Kidney (tissue), 14 donors: ENCODE results near the gene VCL. TPM values are rescaled to one million over a fixed set of nuclear protein-coding genes. Genes with fewer than 3 reads are reported as not detected.
"Not testable (repeated sequence)": the region's sequence is repeated elsewhere in the genome, so short reads cannot be mapped to it uniquely, and the experiment has no call there.

Experiments used
- DNase-seq, 5 donors: peaks; one replicate each; pipeline ENCODE4 v3.0.0-alpha.2; 2013 to 2020
- FAIRE-seq: peaks from 2 replicates; lab custom pipeline; 2012; peaks lifted over from hg19 to GRCh38; lab: Jason Lieb, UNC
- H3K27ac ChIP-seq, 2 donors: one replicate each; pipeline ENCODE4 v1.7.0; 2013; ENCODE audit warnings: low read depth in 2 of 2, low read length in 2 of 2, inconsistent platforms in 1 of 2
- H3K27me3 ChIP-seq: one replicate; pipeline ENCODE4 v1.7.1; 2013; ENCODE audit warnings: low read length, inconsistent platforms; ENCODE audit not compliant: control insufficient read depth, insufficient read depth
- H3K36me3 ChIP-seq, 3 donors: one replicate each; pipeline versions ENCODE4 v1.7.0 to v1.7.1; 2013; ENCODE audit warnings: low read length in 3 of 3, control low read depth in 1 of 3, inconsistent platforms in 1 of 3; ENCODE audit not compliant: insufficient read depth in 3 of 3, control insufficient read depth in 2 of 3
- H3K4me1 ChIP-seq, 3 donors: one replicate each; pipeline versions ENCODE4 v1.7.0 to v1.7.1; 2013; ENCODE audit warnings: low read length in 3 of 3, inconsistent platforms in 1 of 3, low read depth in 1 of 3; ENCODE audit not compliant: control insufficient read depth in 2 of 3, insufficient read depth in 2 of 3
- H3K4me3 ChIP-seq, 3 donors: one replicate each; pipeline versions ENCODE4 v1.7.0 to v1.8.1; 2013; ENCODE audit warnings: low read length in 3 of 3, control low read depth in 1 of 3, inconsistent platforms in 1 of 3
- H3K9ac ChIP-seq, 3 donors: one replicate each; pipeline versions ENCODE4 v1.7.0 to v1.7.1; 2013; ENCODE audit warnings: low read length in 3 of 3, control low read depth in 1 of 3, inconsistent platforms in 1 of 3
- H3K9me3 ChIP-seq, 3 donors: one replicate each; pipeline versions ENCODE4 v1.7.0 to v1.7.1; 2013; ENCODE audit warnings: low read length in 3 of 3, control low read depth in 1 of 3, inconsistent platforms in 1 of 3; ENCODE audit not compliant: control insufficient read depth in 2 of 3, insufficient read depth in 1 of 3
- intact Hi-C: fragments of 100-400 bp; cut with DNase I; formaldehyde crosslinking; loops from one replicate; pipeline ENCODE4 v1.11.1; 2022
- polyA plus RNA-seq: library from polyadenylated mRNA; stranded (reverse); fragments of 350-450 nt; fragmentation: Illumina TruSeq; extraction: RNeasy Lipid Tissue Mini Kit (QIAGEN cat#74804); gene quantifications from one replicate; pipeline ENCODE4 v1.2.3, GENCODE V29; 2014; ENCODE audit warnings: low read depth, low replicate concordance; ENCODE audit not compliant: insufficient read depth
- total RNA-seq: library from RNA; stranded (reverse); fragmentation: NEBNext Ultra II Directional; extraction: Animal tissue kit (Norgen Biotek cat#: 25700); gene quantifications from one replicate; pipeline ENCODE4 v1.2.1, GENCODE V29; 2021
- TF ChIP-seq, protein P1 (sequence below): IDR thresholded peaks from 3 replicates; pipeline ENCODE4 v1.5.1; 2012; ENCODE audit warnings: mild to moderate bottlenecking, moderate library complexity, borderline replicate concordance; ENCODE audit not compliant: insufficient read depth; ENCODE audit errors: extremely low read depth
- donor health status: control.
- donor health status: control.
- donor health status: control.
- donor health status: control.
- donor health status: control.
- donor health status: DM: yes; HTN: yes; CAD: no.
- donor health status: Normal renal cell carcinoma (clear cell type).

The VCL gene
- total and polyA plus RNA-seq, 2 donors from 2014 or later: 23.8 to 167 TPM

- TF ChIP-seq, protein P1, sequence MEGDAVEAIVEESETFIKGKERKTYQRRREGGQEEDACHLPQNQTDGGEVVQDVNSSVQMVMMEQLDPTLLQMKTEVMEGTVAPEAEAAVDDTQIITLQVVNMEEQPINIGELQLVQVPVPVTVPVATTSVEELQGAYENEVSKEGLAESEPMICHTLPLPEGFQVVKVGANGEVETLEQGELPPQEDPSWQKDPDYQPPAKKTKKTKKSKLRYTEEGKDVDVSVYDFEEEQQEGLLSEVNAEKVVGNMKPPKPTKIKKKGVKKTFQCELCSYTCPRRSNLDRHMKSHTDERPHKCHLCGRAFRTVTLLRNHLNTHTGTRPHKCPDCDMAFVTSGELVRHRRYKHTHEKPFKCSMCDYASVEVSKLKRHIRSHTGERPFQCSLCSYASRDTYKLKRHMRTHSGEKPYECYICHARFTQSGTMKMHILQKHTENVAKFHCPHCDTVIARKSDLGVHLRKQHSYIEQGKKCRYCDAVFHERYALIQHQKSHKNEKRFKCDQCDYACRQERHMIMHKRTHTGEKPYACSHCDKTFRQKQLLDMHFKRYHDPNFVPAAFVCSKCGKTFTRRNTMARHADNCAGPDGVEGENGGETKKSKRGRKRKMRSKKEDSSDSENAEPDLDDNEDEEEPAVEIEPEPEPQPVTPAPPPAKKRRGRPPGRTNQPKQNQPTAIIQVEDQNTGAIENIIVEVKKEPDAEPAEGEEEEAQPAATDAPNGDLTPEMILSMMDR: peak; percentile 15
- Histone ChIP-seq H3K9me3 (peaks cover 0 to 5% (median 0%) of the 10 kb centered on the region in 3 donors), H3K4me3 (no peak overlapping the region), H3K27ac (no peak overlapping the region), H3K9ac (no peak overlapping the region), H3K27me3 (no peaks in the 10 kb centered on the region), H3K4me1 (peaks cover 0 to 4% (median 3%) of the 10 kb centered on the region in 3 donors), H3K36me3 (peaks cover 0 to 1% (median 0%) of the 10 kb centered on the region in 3 donors)
- intact Hi-C loops: no loop called here
- DNase-seq: peak in 3 of 5 donors; percentile 23 to 64 (median 45)
- FAIRE-seq: no peak
Measured at GRCh38 chr10:74058658-74059057, 60.7 kb downstream of the VCL start.

- peak in 1 of 5 donors; percentile 37 for DNase-seq
- H3K27me3 ChIP-seq: no peaks in the 10 kb centered on the region
- peaks cover 0 to 5% (median 0%) of the 10 kb centered on the region in 3 donors for H3K9me3 ChIP-seq
- no peak overlapping the region for H3K27ac ChIP-seq
- H3K36me3 ChIP-seq: peaks cover 0 to 3% (median 0%) of the 10 kb centered on the region in 3 donors
- H3K9ac ChIP-seq: no peak overlapping the region
- H3K4me3 ChIP-seq: no peak overlapping the region
- intact Hi-C loops: no loop called here
- FAIRE-seq: no peak
- TF ChIP-seq, protein P1: no peak
- H3K4me1 ChIP-seq: peaks cover 0 to 4% (median 0%) of the 10 kb centered on the region in 3 donors
Measured at GRCh38 chr10:74061104-74061503, 63.2 kb downstream of the VCL start.

DNA sequence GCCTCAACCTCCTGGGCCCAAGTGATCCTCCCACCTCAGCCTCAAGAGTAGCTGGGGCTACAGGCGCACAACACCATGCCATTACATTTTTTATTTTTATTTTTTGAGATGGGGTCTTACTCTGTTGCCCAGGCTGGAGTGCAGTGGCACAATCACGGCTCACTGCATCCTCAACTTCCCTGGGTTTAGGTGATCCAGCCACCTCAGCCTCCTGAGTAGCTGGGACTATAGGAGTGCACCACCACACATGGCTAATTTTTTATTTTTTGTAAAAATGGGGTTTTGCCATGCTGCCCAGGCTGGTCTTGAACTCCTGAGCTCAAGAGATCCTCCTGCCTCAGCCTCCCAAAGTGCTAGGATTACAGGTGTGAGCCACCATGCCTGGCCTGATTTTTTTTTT lies 64.1 kb downstream of the VCL start:
- FAIRE-seq, H3K27me3 ChIP-seq: not testable (repeated sequence)

DNA sequence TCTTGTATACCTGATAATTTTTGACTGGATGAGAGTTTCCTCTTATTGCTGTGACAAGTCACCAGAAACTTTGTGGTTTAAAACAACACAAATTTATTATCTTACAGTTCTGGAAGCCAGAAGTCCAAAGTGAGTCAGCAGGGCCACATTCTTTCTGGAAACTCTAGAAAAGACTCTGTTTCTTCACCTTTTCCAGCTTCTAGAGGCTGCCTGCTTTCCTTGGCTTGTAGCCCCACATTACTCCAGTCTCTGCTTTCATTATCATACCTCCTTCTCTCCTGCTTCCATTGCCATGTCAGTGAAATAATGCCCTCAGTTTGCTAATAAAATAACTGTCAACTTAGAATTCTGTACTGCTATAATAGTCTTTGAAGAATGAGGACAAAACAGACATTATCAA lies 65.3 kb downstream of the VCL start:
- Histone ChIP-seq H3K4me3 (no peak overlapping the region), H3K9me3 (peaks cover 0 to 5% (median 0%) of the 10 kb centered on the region in 3 donors), H3K4me1 (no peaks in the 10 kb centered on the region), H3K36me3 (peaks cover 0 to 3% (median 0%) of the 10 kb centered on the region in 3 donors), H3K27me3 (no peaks in the 10 kb centered on the region), H3K9ac (no peak overlapping the region), H3K27ac (no peak overlapping the region)
- FAIRE-seq: no peak
- DNase-seq: no peak
- intact Hi-C loops: no loop called here
- TF ChIP-seq, protein P1: no peak

More for the DNA sequence above, 64.1 kb downstream of the VCL start:
- H3K4me1 ChIP-seq, H3K27ac ChIP-seq, H3K9ac ChIP-seq, H3K36me3 ChIP-seq, intact Hi-C loops, H3K4me3 ChIP-seq, H3K9me3 ChIP-seq, DNase-seq: not testable (repeated sequence)
